GM18519 (cell line): ENCODE data around the gene CD200R1L.

Source experiments
- ATAC-seq: cut with Tn5 transposase; IDR thresholded peaks from one replicate; pipeline ENCODE4 v1.9.1; 2021; ENCODE audit warnings: mild to moderate bottlenecking, moderate library complexity; ENCODE audit not compliant: unreplicated experiment, low FRiP score

CD200R1L gene

DNA sequence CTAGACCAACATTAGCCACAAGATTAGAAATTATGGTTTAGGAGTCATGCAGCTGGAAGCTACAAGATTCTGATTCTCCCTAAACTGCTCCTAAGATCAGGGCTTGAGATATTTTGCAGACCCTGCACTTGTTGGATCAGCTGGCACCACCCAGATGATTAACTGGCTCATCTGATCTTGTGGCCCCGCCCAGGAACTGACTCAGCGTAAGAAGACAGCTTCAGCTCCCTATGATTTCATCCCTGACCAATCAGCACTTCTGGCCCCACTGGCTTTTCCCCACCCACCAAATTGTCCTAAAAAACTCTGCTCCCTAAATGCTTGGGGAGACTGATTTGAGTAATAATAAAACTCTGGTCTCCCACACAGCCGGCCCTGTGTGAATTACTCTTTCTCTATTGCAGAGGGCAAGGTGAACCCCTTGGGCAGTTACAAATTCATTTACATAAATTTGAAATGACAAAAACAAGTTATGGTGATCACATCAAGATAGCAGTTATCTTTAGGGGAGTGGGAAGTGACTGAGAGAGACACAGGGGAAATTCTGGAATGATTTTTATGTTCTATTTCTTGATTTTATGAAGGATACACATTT, 76.5 kb downstream of the CD200R1L start:
- ATAC-seq = no peak

DNA sequence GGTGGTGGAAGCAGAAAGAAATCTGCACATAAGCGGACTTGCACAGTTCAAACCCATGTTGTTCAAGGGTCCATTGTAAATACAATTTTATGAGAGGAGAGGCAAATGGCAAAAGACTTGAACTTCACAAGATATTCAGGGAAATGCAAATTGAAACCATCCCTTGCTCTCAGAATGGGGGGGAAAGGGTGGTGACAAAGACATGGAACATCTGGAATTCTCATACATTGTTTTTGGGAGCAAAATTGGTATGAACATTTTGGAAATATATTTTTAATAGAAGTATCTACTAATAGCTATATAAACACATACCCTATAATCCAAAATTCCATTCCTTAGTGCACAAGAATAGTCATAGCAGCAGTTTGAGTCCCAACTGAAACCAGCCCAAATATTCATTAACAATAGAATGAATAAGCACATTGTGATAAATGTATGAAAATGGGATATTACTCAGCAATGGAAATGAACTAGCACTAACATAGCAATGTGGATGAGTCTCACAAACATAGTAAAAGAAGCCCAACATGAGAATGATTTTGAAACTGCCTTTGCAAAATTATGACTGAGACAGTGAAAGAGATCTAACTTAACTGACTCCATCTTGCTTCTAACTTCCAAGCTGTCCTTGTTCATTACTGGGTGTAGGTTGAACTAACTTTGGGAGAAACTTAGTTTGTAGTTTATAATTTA, 77.2 kb downstream of the CD200R1L start:
- ATAC-seq = no peak

DNA sequence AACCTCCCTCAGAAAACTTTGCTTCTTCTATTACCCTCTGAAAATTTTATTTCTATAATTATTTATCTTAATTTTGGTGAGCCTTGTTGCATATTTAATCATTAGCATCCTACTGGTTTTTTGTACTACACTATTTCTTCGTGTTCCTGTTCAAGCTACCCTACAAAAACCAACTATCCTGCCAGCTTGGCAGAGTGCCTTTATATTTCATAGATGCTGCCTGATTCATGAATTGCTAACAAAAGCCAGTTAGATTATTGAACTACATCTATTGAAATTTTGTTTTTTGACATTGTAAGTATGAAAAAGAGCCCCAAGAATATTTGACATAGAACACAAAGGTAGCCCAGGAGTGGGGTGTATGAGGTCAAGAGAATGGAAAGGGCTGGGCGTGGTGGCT, 78.9 kb downstream of the CD200R1L start:
- ATAC-seq = no peak

GRCh38 chr3:112767177-112767576, 79.5 kb downstream of the CD200R1L start:
- no peak for ATAC-seq
